MM.1S (cell line): Measurements from ENCODE around the gene AGPAT3.

Source experiments
- DNase-seq: peaks from one replicate; pipeline ENCODE4 v3.0.0-alpha.2; 2015
- H2AFZ ChIP-seq: fragments of 300-600 bp; sonication (generic); 2 replicates; pipeline ENCODE4 v1.6.0; 2016; ENCODE audit warnings: antibody characterized with exemption, low read length
- H3F3A ChIP-seq: fragments of 300-600 bp; sonication (generic); 2 replicates; pipeline ENCODE4 v1.6.1; 2016; ENCODE audit warnings: mild to moderate bottlenecking, antibody characterized with exemption, low read length, moderate library complexity, mixed read lengths; ENCODE audit not compliant: insufficient read depth
- H3K27ac ChIP-seq: fragments of 300-600 bp; sonication (generic); 2 replicates; pipeline ENCODE4 v1.5.1; 2016; ENCODE audit warnings: mild to moderate bottlenecking, low read length
- H3K27me3 ChIP-seq: fragments of 300-600 bp; sonication (generic); replicated peaks from 2 replicates; pipeline ENCODE4 v1.6.0; 2016; ENCODE audit warnings: low read length; ENCODE audit not compliant: insufficient read depth
- H3K36me3 ChIP-seq: fragments of 300-600 bp; sonication (generic); replicated peaks from 2 replicates; pipeline ENCODE4 v1.6.1; 2016; ENCODE audit warnings: mild to moderate bottlenecking, low read length, mixed read lengths; ENCODE audit not compliant: insufficient read depth
- H3K4me1 ChIP-seq: fragments of 300-600 bp; sonication (generic); 2 replicates; pipeline ENCODE4 v1.6.1; 2016; ENCODE audit warnings: low read length, mixed read lengths
- H3K4me2 ChIP-seq: fragments of 300-600 bp; sonication (generic); 2 replicates; pipeline ENCODE4 v1.6.0; 2016; ENCODE audit warnings: low read depth, low read length
- H3K4me3 ChIP-seq: fragments of 300-600 bp; sonication (generic); 2 replicates; pipeline ENCODE4 v1.5.1; 2016; ENCODE audit warnings: low read length, mixed read lengths
- H3K79me2 ChIP-seq: fragments of 300-600 bp; sonication (generic); 2 replicates; pipeline ENCODE4 v1.6.1; 2016; ENCODE audit warnings: mixed run types, low read length, mixed read lengths
- H3K9ac ChIP-seq: fragments of 300-600 bp; sonication (generic); 2 replicates; pipeline ENCODE4 v1.6.1; 2016; ENCODE audit warnings: low read length, mixed read lengths
- H3K9me2 ChIP-seq: fragments of 300-600 bp; sonication (generic); replicated peaks from 2 replicates; pipeline ENCODE4 v1.6.1; 2016; ENCODE audit warnings: mild to moderate bottlenecking, low read length, mixed read lengths; ENCODE audit not compliant: insufficient read depth
- H3K9me3 ChIP-seq: fragments of 300-600 bp; sonication (generic); replicated peaks from 2 replicates; pipeline ENCODE4 v1.6.1; 2016; ENCODE audit warnings: mild to moderate bottlenecking, low read length, mixed read lengths; ENCODE audit not compliant: insufficient read depth
- H4K20me1 ChIP-seq: fragments of 300-600 bp; sonication (generic); 2 replicates; pipeline ENCODE4 v1.6.1; 2016; ENCODE audit warnings: mild to moderate bottlenecking, low read length, moderate library complexity, mixed read lengths; ENCODE audit not compliant: insufficient read depth
- CTCF ChIP-seq: fragments of 300-600 bp; sonication (generic); IDR thresholded peaks from 2 replicates; pipeline ENCODE4 v1.5.1; 2016; ENCODE audit warnings: antibody characterized with exemption, low read length, mixed read lengths
- EZH2 ChIP-seq: fragments of 300-600 bp; sonication (generic); optimal IDR thresholded peaks from 2 replicates; pipeline ENCODE3; 2017; ENCODE audit warnings: low read depth, mild to moderate bottlenecking, antibody characterized with exemption, low read length, mixed read lengths
- EZH2phosphoT487 ChIP-seq: fragments of 300-600 bp; sonication (generic); IDR thresholded peaks from 2 replicates; pipeline ENCODE4 v1.6.1; 2018; ENCODE audit warnings: antibody characterized with exemption, low read length

AGPAT3 gene

GRCh38 chr21:43957128-43957571, 92.1 kb downstream of the AGPAT3 start:
- H3K9me2 ChIP-seq, result no peaks in the 10 kb centered on the region
- DNase-seq, result no peak
- H3K4me2 ChIP-seq, result no peak overlapping the region
- no peaks in the 10 kb centered on the region for H4K20me1 ChIP-seq
- peaks cover 7% of the 10 kb centered on the region for H3K36me3 ChIP-seq
- H2AFZ ChIP-seq, result no peak overlapping the region
- TF ChIP-seq EZH2 (no peak), CTCF (no peak), EZH2phosphoT487 (no peak)
- peaks cover 61% of the 10 kb centered on the region for H3K79me2 ChIP-seq
- no peaks in the 10 kb centered on the region for H3K9me3 ChIP-seq
- no peaks in the 10 kb centered on the region for H3K27me3 ChIP-seq
- H3K4me1 ChIP-seq, result no peaks in the 10 kb centered on the region
- no peak overlapping the region for H3K27ac ChIP-seq
- 0 out of 2 replicates have a peak, but pooled peaks cover 3% of the 10 kb centered on the region for H3F3A ChIP-seq
- no peak overlapping the region for H3K4me3 ChIP-seq
- H3K9ac ChIP-seq, result no peak overlapping the region

GRCh38 chr21:43957611-43958362, 92.8 kb downstream of the AGPAT3 start:
- no peaks in the 10 kb centered on the region for H3K9me3 ChIP-seq
- H3K9ac ChIP-seq, result no peak overlapping the region
- TF ChIP-seq EZH2, result no peak
- TF ChIP-seq CTCF, result no peak
- TF ChIP-seq EZH2phosphoT487, result no peak
- 0 out of 2 replicates have a peak, but pooled peaks cover 3% of the 10 kb centered on the region for H3F3A ChIP-seq
- H3K9me2 ChIP-seq, result no peaks in the 10 kb centered on the region
- no peak for DNase-seq
- no peak overlapping the region for H2AFZ ChIP-seq
- peaks cover 55% of the 10 kb centered on the region for H3K79me2 ChIP-seq
- peaks cover 7% of the 10 kb centered on the region for H3K36me3 ChIP-seq
- H3K27ac ChIP-seq, result no peak overlapping the region
- no peaks in the 10 kb centered on the region for H3K4me1 ChIP-seq
- no peaks in the 10 kb centered on the region for H3K27me3 ChIP-seq
- H4K20me1 ChIP-seq, result no peaks in the 10 kb centered on the region
- H3K4me2 ChIP-seq, result no peak overlapping the region
- H3K4me3 ChIP-seq, result no peak overlapping the region

GRCh38 chr21:43958364-43959158, 93.5 kb downstream of the AGPAT3 start:
- H3K4me3 ChIP-seq, result no peak overlapping the region
- H3K4me2 ChIP-seq, result no peak overlapping the region
- H3K27ac ChIP-seq, result no peak overlapping the region
- no peak overlapping the region for H2AFZ ChIP-seq
- H3K27me3 ChIP-seq, result no peaks in the 10 kb centered on the region
- DNase-seq, result no peak
- 0 out of 2 replicates have a peak, but pooled peaks cover 3% of the 10 kb centered on the region for H3F3A ChIP-seq
- no peaks in the 10 kb centered on the region for H3K9me2 ChIP-seq
- H4K20me1 ChIP-seq, result no peaks in the 10 kb centered on the region
- H3K79me2 ChIP-seq, result peaks cover 48% of the 10 kb centered on the region
- no peaks in the 10 kb centered on the region for H3K4me1 ChIP-seq
- H3K9ac ChIP-seq, result no peak overlapping the region
- no peaks in the 10 kb centered on the region for H3K9me3 ChIP-seq
- TF ChIP-seq EZH2phosphoT487, result no peak
- H3K36me3 ChIP-seq, result peaks cover 7% of the 10 kb centered on the region
